H9 (cell line): Measurements from ENCODE around the gene TXNL4A. TPM values are rescaled to one million over a fixed set of nuclear protein-coding genes. Genes with fewer than 3 reads are reported as not detected.

Experiments
- DNase-seq: peaks from one replicate; pipeline ENCODE4 v3.0.0-alpha.2; 2017
- H2AFZ ChIP-seq: one replicate; pipeline ENCODE4 v1.6.1; 2013; ENCODE audit warnings: mild to moderate bottlenecking, low read length, control low read depth, moderate library complexity
- H2AK5ac ChIP-seq: 2 replicates; pipeline ENCODE4 v1.6.1; 2013; ENCODE audit warnings: low read length, control low read depth, mixed read lengths; ENCODE audit not compliant: insufficient read length
- H2BK120ac ChIP-seq: one replicate; pipeline ENCODE4 v1.6.1; 2013; ENCODE audit warnings: low read depth, mild to moderate bottlenecking, low read length, control low read depth, inconsistent platforms; ENCODE audit not compliant: poor library complexity, severe bottlenecking
- H2BK12ac ChIP-seq: 2 replicates; pipeline ENCODE4 v1.6.1; 2013; ENCODE audit warnings: low read length, control low read depth, mixed read lengths, low read depth; ENCODE audit not compliant: insufficient read length
- H2BK15ac ChIP-seq: 2 replicates; pipeline ENCODE4 v1.6.1; 2013; ENCODE audit warnings: low read depth, low read length, control low read depth
- H2BK20ac ChIP-seq: one replicate; pipeline ENCODE4 v1.6.1; 2013; ENCODE audit warnings: low read depth, mild to moderate bottlenecking, low read length, control low read depth, inconsistent platforms; ENCODE audit not compliant: poor library complexity, severe bottlenecking
- H2BK5ac ChIP-seq: 2 replicates; pipeline ENCODE4 v1.6.1; 2013; ENCODE audit warnings: low read length, control low read depth, mixed read lengths; ENCODE audit not compliant: insufficient read length
- H3K14ac ChIP-seq: 2 replicates; pipeline ENCODE4 v1.6.1; 2013; ENCODE audit warnings: low read length, control low read depth; ENCODE audit not compliant: insufficient read depth
- H3K18ac ChIP-seq: 2 replicates; pipeline ENCODE4 v1.6.1; 2013; ENCODE audit warnings: low read depth, mild to moderate bottlenecking, mixed read lengths, low read length, control low read depth; ENCODE audit not compliant: insufficient read length
- H3K23ac ChIP-seq: 2 replicates; pipeline ENCODE4 v1.6.1; 2013; ENCODE audit warnings: low read length, control low read depth, mixed read lengths, low read depth; ENCODE audit not compliant: insufficient read length
- H3K23me2 ChIP-seq: 2 replicates; pipeline ENCODE4 v1.6.1; 2013; ENCODE audit warnings: low read depth, mild to moderate bottlenecking, mixed read lengths, low read length, control low read depth; ENCODE audit not compliant: insufficient read length, poor library complexity, severe bottlenecking
- H3K27ac ChIP-seq: 2 replicates; pipeline ENCODE4 v1.5.1; 2013; ENCODE audit warnings: low read length, control low read depth, mixed read lengths, low read depth; ENCODE audit not compliant: insufficient read length
- H3K27me3 ChIP-seq: 2 replicates; pipeline ENCODE4 v1.6.1; 2013; ENCODE audit warnings: low read length, control low read depth, inconsistent platforms; ENCODE audit not compliant: insufficient read depth
- H3K4ac ChIP-seq: 2 replicates; pipeline ENCODE4 v1.6.1; 2013; ENCODE audit warnings: low read depth, mild to moderate bottlenecking, control low read depth, inconsistent platforms, low read length, moderate library complexity
- H3K4me1 ChIP-seq: 2 replicates; pipeline ENCODE4 v1.6.1; 2013; ENCODE audit warnings: low read length, control low read depth, inconsistent platforms; ENCODE audit not compliant: insufficient read depth
- H3K4me2 ChIP-seq: 2 replicates; pipeline ENCODE4 v1.6.1; 2013; ENCODE audit warnings: low read length, control low read depth, mixed read lengths; ENCODE audit not compliant: insufficient read length, insufficient read depth
- H3K56ac ChIP-seq: 2 replicates; pipeline ENCODE4 v1.6.1; 2013; ENCODE audit warnings: low read depth, mild to moderate bottlenecking, mixed read lengths, low read length, control low read depth; ENCODE audit not compliant: insufficient read length
- H3K79me1 ChIP-seq: 2 replicates; pipeline ENCODE4 v1.6.1; 2013; ENCODE audit warnings: low read depth, mild to moderate bottlenecking, moderate library complexity, low read length, control low read depth, inconsistent platforms; ENCODE audit not compliant: insufficient read depth, poor library complexity, severe bottlenecking
- H3K79me2 ChIP-seq: 2 replicates; pipeline ENCODE4 v1.6.1; 2013; ENCODE audit warnings: low read length, control low read depth, inconsistent platforms; ENCODE audit not compliant: insufficient read depth
- H3K9ac ChIP-seq: 2 replicates; pipeline ENCODE4 v1.6.1; 2013; ENCODE audit warnings: low read length, control low read depth, mixed read lengths; ENCODE audit not compliant: insufficient read length; ENCODE audit errors: extremely low read depth
- H3K9me3 ChIP-seq: one replicate; pipeline ENCODE4 v1.6.1; 2013; ENCODE audit warnings: low read depth, low read length, inconsistent platforms; ENCODE audit not compliant: control insufficient read depth
- H3T11ph ChIP-seq: one replicate; pipeline ENCODE4 v1.6.1; 2013; ENCODE audit warnings: mild to moderate bottlenecking, low read length, control low read depth, inconsistent platforms
- H4K20me1 ChIP-seq: one replicate; pipeline ENCODE4 v1.6.1; 2013; ENCODE audit not compliant: control insufficient read depth, insufficient read length, insufficient read depth
- H4K5ac ChIP-seq: 2 replicates; pipeline ENCODE4 v1.6.1; 2013; ENCODE audit warnings: low read depth, mild to moderate bottlenecking, mixed read lengths, low read length, control low read depth; ENCODE audit not compliant: insufficient read length
- H4K8ac ChIP-seq: replicated peaks from 2 replicates; pipeline ENCODE4 v1.6.1; 2013; ENCODE audit warnings: low read length, control low read depth, mixed read lengths, low read depth; ENCODE audit not compliant: insufficient read length
- H4K91ac ChIP-seq: 2 replicates; pipeline ENCODE4 v1.6.1; 2013; ENCODE audit warnings: low read depth, mild to moderate bottlenecking, moderate library complexity, mixed read lengths, low read length, control low read depth; ENCODE audit not compliant: insufficient read length
- H3K27ac Mint-ChIP-seq, 3 experiments: 2 replicates in 2 of 3; 3 replicates in 1 of 3; pipeline ENCODE4 v1.8.0; 2020 to 2021; ENCODE audit warnings: mixed read lengths in 3 of 3, mild to moderate bottlenecking in 1 of 3, moderate library complexity in 1 of 3
- H3K27me3 Mint-ChIP-seq: 2 replicates; pipeline ENCODE4 v1.8.0; 2021; ENCODE audit warnings: low read depth, mild to moderate bottlenecking, moderate library complexity, mixed read lengths
- H3K36me3 Mint-ChIP-seq, 3 experiments: 2 replicates in 2 of 3; 3 replicates in 1 of 3; pipeline ENCODE4 v1.8.0; 2020 to 2021; ENCODE audit warnings: low read depth in 3 of 3, mixed read lengths in 3 of 3; ENCODE audit not compliant: insufficient read depth in 1 of 3
- H3K4me1 Mint-ChIP-seq, 2 experiments: 2 replicates each; pipeline ENCODE4 v1.8.0; 2020; ENCODE audit warnings: mixed read lengths in 2 of 2
- H3K4me3 Mint-ChIP-seq, 2 experiments: 2 replicates in 1 of 2; 3 replicates in 1 of 2; pipeline ENCODE4 v1.8.0; 2020 to 2021; ENCODE audit warnings: mild to moderate bottlenecking in 2 of 2, mixed read lengths in 2 of 2, moderate library complexity in 1 of 2
- H3K9me3 Mint-ChIP-seq, 2 experiments: 2 replicates in 1 of 2; 3 replicates in 1 of 2; pipeline ENCODE4 v1.8.0; 2020; ENCODE audit warnings: mild to moderate bottlenecking in 2 of 2, mixed read lengths in 2 of 2, moderate library complexity in 1 of 2
- WGBS: extraction: QIAGEN DNeasy Blood & Tissue Kit; methylation state at CpG from one replicate; pipeline ENCODE4 v1.1.7; 2013; ENCODE audit warnings: missing lambda C conversion rate, low lambda C conversion rate, mixed read lengths; ENCODE audit not compliant: insufficient read length; ENCODE audit errors: extremely low coverage; 5-methylcytosine and 5-hydroxymethylcytosine counted together
- total RNA-seq: library from RNA; stranded (reverse); gene quantifications from 2 replicates; pipeline ENCODE4 v1.2.1, GENCODE V29; 2021
- TF ChIP-seq, protein P1 (sequence below): fragments of 200-600 bp; sonication (generic); conservative IDR thresholded peaks from 3 replicates; pipeline ENCODE4 v1.8.0; 2021; ENCODE audit warnings: antibody characterized with exemption, mild to moderate bottlenecking

Gene TXNL4A
- total RNA-seq, 1 experiment from 2014 or later: 163 TPM

DNA sequence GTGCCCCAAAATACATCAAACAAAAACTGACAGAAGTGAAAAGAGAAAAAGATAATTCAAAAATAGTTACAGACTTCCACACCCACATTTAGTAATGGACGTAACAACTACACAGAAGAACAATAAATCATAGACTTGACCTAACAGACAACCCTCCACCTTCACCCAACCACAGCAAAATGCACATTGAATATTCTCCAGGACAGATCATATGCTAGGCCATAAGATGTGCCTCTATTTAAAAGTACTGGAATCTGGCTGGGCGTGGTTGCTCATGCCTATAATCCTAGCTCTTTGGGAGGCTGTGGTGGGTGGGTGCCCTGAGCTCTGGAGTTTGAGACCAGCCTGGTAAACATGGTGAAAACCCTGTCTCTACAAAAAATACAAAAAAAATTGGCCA is 56.9 kb downstream of the TXNL4A start:
- Histone ChIP-seq H3K9me3 (peaks cover 5% of the 10 kb centered on the region), H3K79me2 (no peaks in the 10 kb centered on the region), H2AFZ (no peak overlapping the region), H2BK5ac (no peak overlapping the region), H3K4ac (no peak overlapping the region), H2BK20ac (no peak overlapping the region), H3K18ac (no peak overlapping the region), H2BK12ac (no peak overlapping the region), H2AK5ac (no peak overlapping the region), H3K27ac (no peak overlapping the region), H4K91ac (no peak overlapping the region), H3K4me2 (no peak overlapping the region), H3K4me1 (no peaks in the 10 kb centered on the region), H3K23ac (no peak overlapping the region), H2BK15ac (no peak overlapping the region), H2BK120ac (no peak overlapping the region), H3K27me3 (no peaks in the 10 kb centered on the region; the same call in 1 of the 2 replicates), H3K56ac (no peak overlapping the region), H3K14ac (no peak overlapping the region), H4K20me1 (peaks cover 3% of the 10 kb centered on the region), H3K9ac (no peak overlapping the region), H3T11ph (no peak overlapping the region), H3K23me2 (no peaks in the 10 kb centered on the region), H4K5ac (no peak overlapping the region), H3K79me1 (no peaks in the 10 kb centered on the region), H4K8ac (no peak overlapping the region)
- TF ChIP-seq, protein P1, sequence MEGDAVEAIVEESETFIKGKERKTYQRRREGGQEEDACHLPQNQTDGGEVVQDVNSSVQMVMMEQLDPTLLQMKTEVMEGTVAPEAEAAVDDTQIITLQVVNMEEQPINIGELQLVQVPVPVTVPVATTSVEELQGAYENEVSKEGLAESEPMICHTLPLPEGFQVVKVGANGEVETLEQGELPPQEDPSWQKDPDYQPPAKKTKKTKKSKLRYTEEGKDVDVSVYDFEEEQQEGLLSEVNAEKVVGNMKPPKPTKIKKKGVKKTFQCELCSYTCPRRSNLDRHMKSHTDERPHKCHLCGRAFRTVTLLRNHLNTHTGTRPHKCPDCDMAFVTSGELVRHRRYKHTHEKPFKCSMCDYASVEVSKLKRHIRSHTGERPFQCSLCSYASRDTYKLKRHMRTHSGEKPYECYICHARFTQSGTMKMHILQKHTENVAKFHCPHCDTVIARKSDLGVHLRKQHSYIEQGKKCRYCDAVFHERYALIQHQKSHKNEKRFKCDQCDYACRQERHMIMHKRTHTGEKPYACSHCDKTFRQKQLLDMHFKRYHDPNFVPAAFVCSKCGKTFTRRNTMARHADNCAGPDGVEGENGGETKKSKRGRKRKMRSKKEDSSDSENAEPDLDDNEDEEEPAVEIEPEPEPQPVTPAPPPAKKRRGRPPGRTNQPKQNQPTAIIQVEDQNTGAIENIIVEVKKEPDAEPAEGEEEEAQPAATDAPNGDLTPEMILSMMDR: no peak
- peaks cover 6% of the 10 kb centered on the region; the same call in 1 of the 2 replicates for H3K27me3 Mint-ChIP-seq
- no peak overlapping the region for H3K4me3 Mint-ChIP-seq
- no CpG with 5 or more reads among the region's 2 CpGs for WGBS
- H3K36me3 Mint-ChIP-seq: peaks cover 14 to 60% (median 26%) of the 10 kb centered on the region in 3 experiments
- H3K4me1 Mint-ChIP-seq: peaks cover 10 to 17% of the 10 kb centered on the region in 2 experiments
- no peak for DNase-seq
- H3K9me3 Mint-ChIP-seq: peaks cover 37 to 44% of the 10 kb centered on the region in 2 experiments
- no peak overlapping the region for H3K27ac Mint-ChIP-seq
